ENCODE measurements around the gene CYLC2.

Gene CYLC2

DNA sequence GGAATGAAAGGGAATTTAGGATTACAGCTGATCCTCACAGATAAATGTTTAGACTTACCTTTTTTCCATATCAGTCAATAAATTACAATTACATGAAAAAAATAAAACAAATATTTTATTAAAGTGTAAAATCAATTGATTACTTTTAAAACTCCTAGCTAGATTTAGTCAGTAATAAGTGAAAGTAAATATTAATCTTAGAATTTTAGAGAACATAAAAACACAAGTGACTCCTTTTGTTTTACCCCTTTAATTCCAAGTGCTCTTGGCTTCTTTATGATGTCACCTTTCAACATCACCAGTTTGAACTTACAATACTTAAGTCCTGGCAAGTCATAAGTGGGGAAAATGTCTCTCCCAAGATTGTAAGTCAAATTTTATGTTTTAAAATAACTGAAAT, at the start of gene CYLC2:
Gene CYLC2, plus strand, starts transcription at position 301 of the 400 bp plus-strand sequence. Its CDS starts 48 bp downstream, at position 349.
- DNase-seq: no peak

DNA sequence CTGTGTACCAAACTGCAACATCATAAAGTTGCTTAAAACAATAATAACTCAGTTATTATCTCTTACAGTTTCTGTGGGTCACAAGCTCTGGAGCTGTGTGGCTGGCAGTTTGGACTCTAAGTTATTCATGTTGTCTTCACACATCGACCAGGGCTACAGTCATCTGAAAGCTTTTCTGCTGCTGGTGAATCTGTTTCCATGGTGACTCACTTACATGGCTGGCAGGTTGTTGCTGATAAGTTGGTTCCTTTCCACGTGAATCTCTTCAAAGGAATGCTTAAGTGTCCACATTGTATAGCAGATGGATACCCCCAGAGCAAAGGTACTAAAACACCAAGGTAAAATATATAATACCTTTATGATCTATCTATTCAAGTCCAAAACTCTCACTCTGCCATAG, 44.8 kb upstream of the CYLC2 start:
- no peak for DNase-seq

- DNase-seq: no peak
These were observed 28.1 kb upstream of the CYLC2 start for GRCh38 chr9:102966999-102967398.

- no peak for DNase-seq
These were observed 27.2 kb upstream of the CYLC2 start for GRCh38 chr9:102967979-102968378.

- DNase-seq: no peak
These were observed 22.4 kb upstream of the CYLC2 start for GRCh38 chr9:102972780-102973179.

DNA sequence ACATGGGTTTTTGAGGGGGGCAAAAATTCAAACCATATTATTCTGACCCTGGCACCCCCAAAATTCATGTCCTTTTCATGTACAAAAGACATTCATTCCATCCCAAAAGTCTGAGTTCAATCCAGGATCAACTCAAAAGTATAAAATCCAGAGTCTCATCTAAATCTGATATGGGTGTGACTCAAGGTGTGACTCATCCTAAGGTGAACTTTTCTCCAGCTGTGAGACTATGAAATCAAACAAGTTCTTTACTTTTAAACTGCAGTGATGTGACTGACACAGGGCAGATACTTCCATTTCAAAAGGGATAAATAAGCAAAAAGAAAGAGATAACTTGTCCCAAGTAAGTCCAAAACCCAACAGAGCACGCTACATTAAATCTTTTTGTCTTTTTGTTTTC, 20.6 kb upstream of the CYLC2 start:
- DNase-seq: no peak

DNA sequence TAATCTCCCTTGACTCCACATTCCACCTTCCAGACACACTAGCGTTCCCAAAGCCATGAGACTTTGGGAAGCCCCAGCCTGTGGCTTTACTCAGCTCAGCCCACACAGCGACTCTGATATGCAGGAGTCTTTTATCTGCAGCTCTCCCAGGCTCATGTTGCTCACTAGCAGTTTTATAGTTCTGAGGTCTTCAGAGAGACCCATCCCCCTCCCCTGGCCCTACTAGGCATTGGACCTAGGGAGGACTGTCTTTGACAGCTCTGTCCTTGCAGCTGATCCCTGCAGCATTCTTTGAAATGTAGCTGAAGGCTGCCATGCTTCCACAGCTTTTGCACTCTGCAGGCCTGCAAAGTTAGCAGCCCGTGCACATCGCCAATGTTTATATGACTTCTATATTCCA, 19.9 kb upstream of the CYLC2 start:
- DNase-seq: no peak

DNA sequence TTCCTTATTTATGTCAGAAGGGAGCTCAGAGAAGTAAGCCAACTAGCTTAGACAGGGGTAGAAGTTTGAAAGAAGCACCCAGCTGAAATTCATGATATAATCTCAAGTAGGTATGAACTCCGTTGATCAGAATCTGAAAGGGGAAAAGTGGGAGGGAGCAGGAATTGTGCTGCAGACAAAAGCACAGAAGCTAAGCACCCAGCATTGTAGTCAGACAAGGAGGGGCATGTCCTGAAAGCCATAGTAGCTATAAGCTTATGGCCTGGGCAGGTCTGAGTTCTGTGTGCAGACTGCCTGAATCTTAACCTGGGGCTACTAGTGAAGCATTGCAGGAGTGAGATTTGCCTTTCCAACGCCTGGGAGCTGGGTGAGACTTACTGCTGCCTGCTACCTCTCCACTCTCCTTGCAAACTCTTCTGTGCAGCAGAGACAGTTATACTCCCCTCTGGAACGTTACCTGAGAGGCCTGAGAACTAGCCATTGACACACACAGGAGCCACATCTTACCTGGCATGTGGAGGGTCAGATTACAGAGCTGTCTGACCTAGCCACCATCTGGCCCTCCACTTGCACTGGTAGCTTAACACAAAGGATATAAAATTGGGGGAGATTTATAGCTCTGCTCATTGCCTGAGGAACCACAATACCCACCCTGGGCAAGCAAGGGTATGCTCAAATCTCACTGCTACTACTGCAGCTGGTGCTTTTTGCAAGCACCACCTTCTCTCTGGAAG, 9.8 kb upstream of the CYLC2 start:
- DNase-seq: no peak

DNA sequence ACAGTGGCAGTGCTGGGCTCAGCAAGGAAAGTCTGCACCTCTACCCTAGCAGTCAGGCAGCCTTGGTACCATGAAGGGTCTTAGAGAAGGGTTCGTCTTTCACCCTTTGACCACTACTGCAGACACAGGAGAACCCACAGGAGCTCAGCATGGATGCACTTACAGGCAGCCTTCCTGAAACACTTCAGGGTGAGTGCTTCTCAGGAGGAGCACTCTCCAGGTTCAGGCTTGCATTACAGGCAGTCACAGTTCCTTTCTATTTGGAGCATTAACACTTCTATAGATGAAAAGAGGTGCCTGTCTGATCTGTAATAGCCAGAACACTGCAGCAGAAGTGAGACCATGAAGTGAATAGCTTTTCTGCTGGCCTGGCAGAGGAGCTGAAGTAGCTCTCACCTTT, 8.7 kb upstream of the CYLC2 start:
- DNase-seq: no peak

GRCh38 chr9:103003689-103004088, 8.6 kb downstream of the CYLC2 start:
- no peak for DNase-seq

GRCh38 chr9:103014242-103014641, 19.1 kb downstream of the CYLC2 start:
- no peak for DNase-seq

- DNase-seq: no peak
These were observed 30.7 kb downstream of the CYLC2 start for GRCh38 chr9:103025796-103026195.

DNA sequence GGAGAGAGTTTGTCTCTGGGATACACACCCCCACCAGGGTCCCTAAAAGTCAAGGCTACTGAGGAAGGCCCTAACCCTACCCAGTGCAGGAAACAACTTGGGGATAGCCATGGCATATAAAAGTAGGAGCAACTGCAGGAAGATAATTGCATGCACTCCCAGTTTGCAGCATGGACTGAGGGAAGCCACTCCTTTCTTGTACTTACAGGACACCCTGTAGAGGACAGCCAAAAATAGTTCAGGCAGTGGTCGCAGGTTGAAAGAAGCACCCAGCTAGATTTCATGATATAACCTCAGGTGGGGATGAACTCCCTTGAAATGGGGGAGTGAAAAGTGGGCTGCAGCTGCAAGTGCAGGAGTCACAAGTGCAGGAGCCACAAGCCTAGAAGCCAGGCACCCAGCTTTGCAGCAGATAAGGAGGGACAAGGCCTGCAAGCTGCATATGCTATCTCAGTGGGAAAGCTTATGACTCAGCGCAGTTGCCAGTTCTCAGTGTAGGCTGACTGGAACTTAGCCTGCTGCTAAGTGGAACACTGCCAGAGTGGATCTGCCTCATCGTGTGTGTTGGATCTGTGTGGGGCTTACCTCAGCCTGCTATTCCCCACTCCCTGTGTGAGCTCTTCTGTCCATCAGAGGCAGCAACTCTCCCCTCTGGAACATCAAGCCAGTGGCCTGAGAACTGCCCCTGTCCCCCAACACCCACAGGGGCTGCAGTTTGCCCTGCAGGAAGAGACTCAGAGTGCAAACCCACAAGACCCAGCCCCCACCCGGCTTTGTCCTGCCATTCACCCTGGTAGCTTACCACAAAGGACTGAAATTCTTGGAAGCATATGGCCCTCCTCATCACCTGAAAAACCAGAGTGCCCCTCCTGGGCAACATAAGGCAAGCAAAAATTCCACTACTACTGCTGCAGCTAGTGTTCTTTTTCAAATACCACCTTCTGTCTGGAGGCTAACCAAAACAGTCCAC, 42.7 kb downstream of the CYLC2 start:
- no peak for DNase-seq

DNA sequence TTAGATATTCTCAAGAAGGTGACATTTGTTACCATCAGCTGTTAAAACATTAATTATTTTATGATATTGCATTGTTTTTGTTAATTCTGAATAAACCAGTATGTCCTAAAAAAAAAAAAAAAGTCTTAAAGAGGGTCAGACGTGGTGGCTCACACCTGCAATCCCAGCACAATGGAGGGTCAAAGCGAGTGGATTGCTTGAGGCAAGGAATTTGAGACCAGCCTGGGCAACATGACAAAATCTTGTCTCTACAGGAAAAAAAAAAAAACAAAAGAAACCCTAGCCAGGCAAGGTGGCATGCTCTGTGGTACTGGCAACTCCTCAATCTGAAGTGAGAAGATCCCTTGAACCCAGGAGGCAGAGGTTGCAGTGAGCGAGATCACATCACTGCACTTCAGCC, 46.8 kb downstream of the CYLC2 start:
- no peak for DNase-seq
